GM12878 (cell line): Measurements from ENCODE around the gene ASGR1.

Experiments used
- CTCF ChIP-seq, 3 experiments: IDR thresholded peaks in 2 of 3; conservative IDR thresholded peaks in 1 of 3; 2 replicates each; pipeline ENCODE4 v1.5.1; 2011; ENCODE audit warnings: low read depth in 3 of 3, low read length in 3 of 3, mild to moderate bottlenecking in 3 of 3, control low read depth in 2 of 3, moderate library complexity in 2 of 3, inconsistent platforms in 1 of 3, mixed read lengths in 1 of 3; ENCODE audit not compliant: control insufficient read depth in 2 of 3, insufficient read depth in 1 of 3; ENCODE audit errors: extremely low read depth in 1 of 3
- EZH2 ChIP-seq: IDR thresholded peaks from 2 replicates; pipeline ENCODE4 v1.6.1; 2012; ENCODE audit warnings: low read depth, mild to moderate bottlenecking, control low read depth, inconsistent platforms, low read length, borderline replicate concordance; ENCODE audit not compliant: control insufficient read depth
- FOXK2 ChIP-seq: fragments of 450-650 bp; IDR thresholded peaks from 2 replicates; pipeline ENCODE4 v1.6.1; 2017; ENCODE audit warnings: mild to moderate bottlenecking, moderate library complexity

GRCh38 chr17:7146115-7146514 is 33.1 kb downstream of the ASGR1 start:
- TF ChIP-seq EZH2 (no peak), CTCF (IDR thresholded peaks at IDR 0.05 in 2 of 3, conservative IDR thresholded peaks at IDR 0.05 in 1 of 3; ENCODE audit: control insufficient read depth in 2 of 3, extremely low read depth in 1 of 3, insufficient read depth in 1 of 3, low read depth in 3 of 3, low read length in 3 of 3) (no peak), FOXK2 (no peak)
